GM12875 (cell line): Measurements from ENCODE around the gene SDCCAG8.

Experiments
- H3K4me3 ChIP-seq: one replicate; pipeline ENCODE4 v1.5.1; 2011; ENCODE audit warnings: low read depth, low read length, control low read depth
- CTCF ChIP-seq: IDR thresholded peaks from 2 replicates; pipeline ENCODE4 v1.5.1; 2011; ENCODE audit warnings: low read depth, mild to moderate bottlenecking, control low read depth, inconsistent platforms, low read length, moderate library complexity, borderline replicate concordance; ENCODE audit not compliant: insufficient read depth

Gene SDCCAG8

GRCh38 chr1:243254927-243255790, 682 bp upstream of the SDCCAG8 start, which contains the start of gene CEP170:
Gene CEP170 (minus strand): TSS chr1:243255281. CDS start chr1:243225280, 30,001 bp downstream.
- no peak for TF ChIP-seq CTCF
- H3K4me3 ChIP-seq: peak within 1 kb of the TSS; percentile 90

DNA sequence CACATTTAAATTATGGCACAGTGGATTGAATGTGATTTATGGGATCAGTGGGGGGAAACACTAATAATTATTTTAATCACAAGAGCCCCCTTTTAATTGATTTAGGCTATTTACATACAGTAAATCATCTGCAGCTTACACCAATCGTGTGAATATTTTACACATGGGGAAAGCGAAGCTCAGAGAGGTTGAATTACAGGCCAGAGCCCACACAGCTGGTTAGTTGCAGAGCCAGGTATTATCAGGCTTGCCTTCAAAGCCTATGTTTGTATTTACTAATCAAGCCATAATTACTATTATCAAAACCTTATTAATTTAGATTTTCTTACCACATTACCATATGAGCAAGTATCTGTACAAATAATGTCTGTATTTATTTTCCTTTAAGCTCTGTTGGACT, 749 bp downstream of the SDCCAG8 start:
- TF ChIP-seq CTCF: no peak
- H3K4me3 ChIP-seq: peak overlapping the region; percentile 90

DNA sequence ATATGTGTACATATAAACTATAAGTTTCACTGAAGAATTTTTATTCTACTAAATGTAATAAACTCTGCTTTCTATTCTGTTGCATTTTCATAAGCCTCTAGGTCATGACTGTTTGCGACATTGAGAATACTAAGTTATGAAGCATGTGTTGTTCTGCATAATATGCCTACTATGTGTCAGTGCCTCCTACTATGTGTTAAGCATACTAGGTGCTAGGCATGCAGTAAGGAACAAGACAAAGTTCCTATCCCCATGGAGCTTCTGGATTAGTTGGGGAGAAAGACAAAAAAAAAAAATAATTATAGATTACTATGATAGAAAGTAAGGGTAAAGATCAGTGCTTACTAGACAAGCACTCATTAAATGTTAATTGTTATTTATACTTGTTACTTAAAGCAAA, 1.3 kb downstream of the SDCCAG8 start:
- TF ChIP-seq CTCF: no peak
- H3K4me3 ChIP-seq: no peak overlapping the region

- TF ChIP-seq CTCF: no peak
- no peak overlapping the region for H3K4me3 ChIP-seq
These were observed 2.9 kb downstream of the SDCCAG8 start for GRCh38 chr1:243258731-243259130.

- no peak overlapping the region for H3K4me3 ChIP-seq
- TF ChIP-seq CTCF: no peak
These were observed 4.5 kb downstream of the SDCCAG8 start for GRCh38 chr1:243260221-243260880.

DNA sequence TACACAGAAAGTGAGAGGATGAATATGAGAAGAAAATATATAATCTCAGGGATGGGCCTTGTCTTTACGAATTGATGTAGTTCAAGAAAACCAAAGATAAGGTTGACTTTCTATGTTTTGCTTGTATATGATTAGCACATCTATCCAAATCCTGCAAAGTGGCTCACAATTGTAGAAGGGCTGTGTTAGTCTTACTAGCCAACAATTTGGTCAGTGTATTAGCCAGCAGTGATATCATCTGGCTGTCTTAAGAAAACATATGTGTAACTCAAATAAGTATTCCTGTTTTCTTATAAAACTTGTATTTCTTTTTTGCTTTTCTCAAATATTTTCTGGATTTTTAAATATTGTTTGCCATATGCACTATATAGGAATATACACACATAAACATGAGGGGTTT, 5.5 kb downstream of the SDCCAG8 start:
- H3K4me3 ChIP-seq: no peak overlapping the region
- TF ChIP-seq CTCF: no peak
